ENCODE results near the gene POU6F2.
"Not testable (repeated sequence)": the region's sequence is repeated elsewhere in the genome, so short reads cannot be mapped to it uniquely, and the experiment has no call there.

Gene POU6F2

GRCh38 chr7:39002755-39003154, 25.0 kb downstream of the POU6F2 start:
- no peak for DNase-seq

DNA sequence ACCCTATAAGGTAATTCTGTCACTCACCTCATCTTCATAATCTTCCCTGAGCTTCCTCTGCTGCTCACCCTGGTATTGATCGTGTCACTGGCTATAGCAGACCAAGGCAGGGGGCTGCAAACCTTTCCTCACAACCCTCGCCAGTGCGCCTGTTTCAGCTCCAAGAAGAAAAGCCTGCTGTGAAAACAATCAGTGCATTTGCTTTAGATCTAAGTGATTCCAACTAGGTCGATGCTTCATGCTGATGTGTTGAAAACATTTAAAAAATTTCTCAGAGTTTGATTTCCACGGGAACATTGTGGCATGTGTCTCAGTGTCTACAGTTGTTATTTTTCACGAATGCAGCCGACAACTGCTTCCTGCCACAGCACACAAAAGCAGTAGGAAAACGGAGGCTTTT, 27.3 kb downstream of the POU6F2 start:
- no peak for DNase-seq

GRCh38 chr7:39005461-39005860, 27.8 kb downstream of the POU6F2 start:
- no peak for DNase-seq

GRCh38 chr7:39013049-39013939, 35.6 kb downstream of the POU6F2 start:
- DNase-seq = not testable (repeated sequence)

GRCh38 chr7:39016609-39017008, 38.9 kb downstream of the POU6F2 start:
- DNase-seq = no peak

GRCh38 chr7:39017369-39017915, 39.7 kb downstream of the POU6F2 start:
- DNase-seq = no peak

- DNase-seq = no peak
These were observed 45.1 kb downstream of the POU6F2 start for GRCh38 chr7:39022796-39023195.

GRCh38 chr7:39027491-39027890, 49.8 kb downstream of the POU6F2 start:
- no peak for DNase-seq

DNA sequence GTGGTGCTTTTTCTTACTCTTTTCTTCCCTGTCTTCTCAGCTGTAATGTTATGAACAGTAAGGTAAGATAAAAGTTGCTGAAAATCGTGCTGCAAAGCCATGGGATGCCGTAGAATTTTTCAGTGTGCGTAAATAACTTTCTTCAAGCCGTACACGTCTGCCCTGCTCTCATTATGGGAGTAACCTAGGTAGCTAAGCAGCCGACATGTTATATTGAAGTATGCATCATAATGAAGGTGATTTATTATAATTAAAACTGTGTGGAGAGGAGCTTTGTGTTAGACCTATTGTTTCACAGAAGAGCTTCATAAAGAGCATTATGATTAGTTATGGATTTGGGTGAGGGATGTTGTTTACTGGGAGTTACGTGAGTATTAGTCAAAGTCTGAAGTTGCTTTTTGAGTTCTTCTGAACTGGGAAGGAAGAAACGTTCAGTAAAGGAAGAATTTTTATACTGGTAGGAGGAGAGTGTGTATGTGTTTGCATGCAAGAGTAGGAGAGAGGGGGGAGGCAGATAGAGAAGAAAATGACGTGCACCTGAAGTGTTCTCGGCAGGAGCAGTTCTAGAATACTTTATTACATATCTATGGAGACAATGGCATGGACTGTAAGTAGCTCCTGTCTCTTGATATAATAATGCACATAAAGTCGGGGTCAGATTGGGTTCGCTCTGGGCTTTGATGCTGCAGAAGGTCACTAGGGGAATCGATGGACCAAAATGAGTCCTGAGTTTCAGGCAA, 56.3 kb downstream of the POU6F2 start:
- no peak for DNase-seq

GRCh38 chr7:39035156-39035555, 57.4 kb downstream of the POU6F2 start:
- DNase-seq = no peak

DNA sequence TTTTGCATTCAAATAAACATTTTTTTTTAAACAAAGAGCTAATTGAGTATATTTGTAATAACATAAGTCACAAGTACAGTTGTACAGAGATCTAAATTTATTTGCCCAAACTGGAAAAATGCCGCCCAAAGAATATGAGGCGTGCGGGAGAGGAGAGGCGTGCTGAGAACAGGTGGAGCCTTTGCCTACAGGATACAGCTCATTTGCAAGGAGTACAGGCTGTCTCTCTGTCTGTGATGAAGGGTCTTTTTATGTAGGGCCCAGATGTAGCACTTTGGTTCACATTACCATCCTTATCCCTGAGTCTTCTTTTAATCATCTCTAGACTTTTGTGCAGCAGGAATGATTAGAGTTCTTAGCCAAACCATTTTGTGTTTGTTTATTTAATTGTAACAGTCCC, 58.2 kb downstream of the POU6F2 start:
- no peak for DNase-seq

DNA sequence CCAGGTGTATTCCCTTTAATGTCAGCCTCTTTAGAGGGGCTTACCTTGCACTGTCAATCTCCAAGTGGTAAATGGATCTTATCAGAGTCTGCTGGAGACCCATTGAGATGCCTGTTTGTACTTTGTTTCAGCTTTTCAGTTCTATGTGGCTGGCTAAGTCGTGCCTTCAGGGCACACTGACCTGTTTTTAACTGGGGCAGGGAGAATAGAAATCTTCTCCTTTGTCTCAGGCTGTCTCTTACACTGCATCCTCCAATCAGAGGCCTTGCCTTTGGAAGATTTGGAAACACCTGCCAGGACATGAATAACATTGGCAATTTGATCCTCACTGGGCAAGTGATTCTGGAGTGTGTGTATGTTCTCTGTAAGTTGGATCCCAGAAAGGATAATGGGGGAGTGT, 65.0 kb downstream of the POU6F2 start:
- no peak for DNase-seq

GRCh38 chr7:39043531-39043930, 65.8 kb downstream of the POU6F2 start:
- DNase-seq = no peak

GRCh38 chr7:39044489-39044888, 66.8 kb downstream of the POU6F2 start:
- no peak for DNase-seq

- DNase-seq = no peak
These were observed 67.5 kb downstream of the POU6F2 start for GRCh38 chr7:39045231-39045630.

DNA sequence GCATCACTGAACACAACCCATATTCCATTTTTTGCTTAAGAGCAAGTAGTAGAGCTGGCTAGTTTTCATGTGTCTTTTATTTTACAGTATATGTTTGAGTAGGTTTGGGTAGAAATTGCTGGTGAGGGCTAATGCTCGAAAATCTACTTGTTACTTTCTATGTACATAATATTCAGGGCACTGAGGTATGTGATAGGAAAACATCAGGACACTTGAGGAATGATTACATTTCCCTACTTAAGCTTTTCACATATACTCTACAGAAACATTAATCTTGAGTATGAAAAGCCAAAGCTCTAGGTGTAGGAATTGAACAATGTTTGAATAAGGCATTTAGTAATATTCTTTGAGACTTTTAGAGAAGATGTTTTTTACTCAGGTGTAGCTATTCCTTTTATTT, 73.6 kb downstream of the POU6F2 start:
- no peak for DNase-seq

GRCh38 chr7:39051707-39052106, 74.0 kb downstream of the POU6F2 start:
- no peak for DNase-seq

DNA sequence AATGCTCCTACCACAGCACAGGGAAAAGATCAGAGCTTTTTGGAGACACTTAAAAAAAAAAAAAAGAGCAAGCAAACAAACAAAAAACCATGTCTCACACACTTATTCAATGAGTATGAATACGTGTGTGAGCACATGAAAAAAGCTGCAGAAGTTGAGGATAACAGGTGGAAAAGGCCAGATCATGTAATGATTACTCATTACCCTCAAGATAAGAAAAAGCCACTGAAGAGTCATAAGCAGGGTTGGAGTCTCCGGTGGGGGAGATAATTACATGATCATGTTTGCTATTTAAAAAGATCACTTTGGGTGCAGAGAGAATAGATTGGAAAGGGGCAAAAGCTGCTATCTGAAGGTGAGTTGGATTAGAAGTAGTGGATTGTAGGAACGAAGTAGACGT, 77.0 kb downstream of the POU6F2 start:
- no peak for DNase-seq

- no peak for DNase-seq
These were observed 78.4 kb downstream of the POU6F2 start for GRCh38 chr7:39056153-39056552.

GRCh38 chr7:39062811-39063210, 85.1 kb downstream of the POU6F2 start:
- DNase-seq = no peak

GRCh38 chr7:39069031-39069430, 91.3 kb downstream of the POU6F2 start:
- DNase-seq = no peak

- DNase-seq = peak; percentile 20 to 42
These were observed 92.5 kb downstream of the POU6F2 start for GRCh38 chr7:39069896-39070881.

GRCh38 chr7:39071116-39071515, 93.4 kb downstream of the POU6F2 start:
- DNase-seq = no peak
